Mesendoderm (in vitro differentiated cells): ENCODE measurements around the gene DIP2A.

Source experiments
- DNase-seq: peaks from one replicate; pipeline ENCODE4 v3.0.0; 2013
- H2AK5ac ChIP-seq: 2 replicates; pipeline ENCODE4 v1.6.1; 2013; ENCODE audit warnings: low read length, inconsistent platforms
- H2BK120ac ChIP-seq: 2 replicates; pipeline ENCODE4 v1.6.1; 2013; ENCODE audit warnings: low read depth, mild to moderate bottlenecking, low read length, moderate library complexity, mixed read lengths
- H2BK15ac ChIP-seq: replicated peaks from 2 replicates; pipeline ENCODE4 v1.6.1; 2013; ENCODE audit warnings: low read depth, mild to moderate bottlenecking, moderate library complexity
- H2BK5ac ChIP-seq: 2 replicates; pipeline ENCODE4 v1.6.1; 2013; ENCODE audit warnings: low read length, inconsistent platforms
- H3K18ac ChIP-seq: 2 replicates; pipeline ENCODE4 v1.6.1; 2013; ENCODE audit warnings: mild to moderate bottlenecking, low read length, mixed read lengths
- H3K23ac ChIP-seq: one replicate; pipeline ENCODE4 v1.6.1; 2013; ENCODE audit warnings: low read length
- H3K27ac ChIP-seq: 2 replicates; pipeline ENCODE4 v1.5.1; 2013; ENCODE audit warnings: low read depth, mild to moderate bottlenecking, inconsistent platforms, low read length, moderate library complexity
- H3K27me3 ChIP-seq: 2 replicates; pipeline ENCODE4 v1.6.1; 2013; ENCODE audit warnings: low read length, control low read depth, mild to moderate bottlenecking, inconsistent platforms; ENCODE audit not compliant: insufficient read depth, poor library complexity
- H3K36me3 ChIP-seq: 2 replicates; pipeline ENCODE4 v1.6.1; 2013; ENCODE audit warnings: low read length, inconsistent platforms; ENCODE audit not compliant: control insufficient read depth, insufficient read depth
- H3K4ac ChIP-seq: one replicate; pipeline ENCODE4 v1.6.1; 2013; ENCODE audit warnings: low read depth, mild to moderate bottlenecking, low read length, moderate library complexity
- H3K4me1 ChIP-seq: 2 replicates; pipeline ENCODE4 v1.6.1; 2013; ENCODE audit warnings: low read depth, low read length, inconsistent platforms; ENCODE audit not compliant: control insufficient read depth
- H3K4me2 ChIP-seq: 2 replicates; pipeline ENCODE4 v1.6.1; 2013; ENCODE audit warnings: low read length
- H3K4me3 ChIP-seq: 2 replicates; pipeline ENCODE4 v1.5.1; 2013; ENCODE audit warnings: mild to moderate bottlenecking, low read length
- H3K56ac ChIP-seq: one replicate; pipeline ENCODE4 v1.6.1; 2013; ENCODE audit warnings: low read length
- H3K79me1 ChIP-seq: 2 replicates; pipeline ENCODE4 v1.6.1; 2013; ENCODE audit warnings: low read length, inconsistent platforms
- H3K79me2 ChIP-seq: 2 replicates; pipeline ENCODE4 v1.6.1; 2013; ENCODE audit warnings: mild to moderate bottlenecking, low read length; ENCODE audit not compliant: control insufficient read depth, insufficient read depth
- H3K9ac ChIP-seq: 2 replicates; pipeline ENCODE4 v1.6.1; 2013; ENCODE audit warnings: low read length, inconsistent platforms
- H4K5ac ChIP-seq: one replicate; pipeline ENCODE4 v1.6.1; 2013; ENCODE audit warnings: low read length
- H4K8ac ChIP-seq: one replicate; pipeline ENCODE4 v1.6.1; 2013; ENCODE audit warnings: low read depth, mild to moderate bottlenecking, control low read depth, low read length, moderate library complexity
- WGBS: extraction: QIAGEN DNeasy Blood & Tissue Kit; methylation state at CpG from one replicate; pipeline ENCODE4 v1.1.7; 2013; ENCODE audit warnings: low lambda C conversion rate, missing lambda C conversion rate; ENCODE audit not compliant: insufficient coverage; ENCODE audit errors: extremely low coverage; 5-methylcytosine and 5-hydroxymethylcytosine counted together

DIP2A gene

DNA sequence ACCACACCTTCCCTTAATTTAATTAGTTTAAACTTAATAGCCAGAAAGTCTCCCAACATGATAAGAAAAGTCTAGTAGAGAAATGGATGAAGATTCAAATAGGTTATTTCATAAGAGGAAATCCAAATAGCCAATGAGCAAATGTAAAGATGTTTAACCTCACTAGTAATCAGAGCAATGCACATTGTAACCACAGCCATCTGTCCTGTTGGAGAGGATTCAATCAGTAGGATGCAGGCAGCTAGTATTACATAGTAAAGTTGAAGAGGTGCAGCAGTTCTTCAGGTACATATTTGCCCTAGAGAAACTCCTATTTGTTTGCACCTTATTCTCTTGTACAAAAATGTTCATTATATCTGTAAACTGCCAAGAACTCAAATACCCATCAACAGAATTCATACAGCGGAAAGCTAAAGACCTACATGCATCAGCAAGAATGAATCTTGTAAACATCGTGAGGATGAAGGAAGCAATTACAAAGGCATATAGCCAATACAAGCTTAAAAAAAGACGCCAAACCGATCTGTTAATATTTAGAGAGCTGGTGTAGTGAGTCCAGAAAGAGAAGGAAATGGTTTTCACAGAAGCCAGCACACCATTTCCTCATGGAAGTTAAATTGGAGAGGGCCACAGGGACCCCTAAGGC lies 27.9 kb downstream of the DIP2A start:
- H3K23ac ChIP-seq, result no peak overlapping the region
- H3K4ac ChIP-seq, result no peak overlapping the region
- no peaks in the 10 kb centered on the region for H3K4me1 ChIP-seq
- no peak overlapping the region for H4K8ac ChIP-seq
- no peaks in the 10 kb centered on the region for H3K79me2 ChIP-seq
- H2AK5ac ChIP-seq, result no peak overlapping the region
- no peak overlapping the region for H2BK5ac ChIP-seq
- H2BK120ac ChIP-seq, result no peak overlapping the region
- H3K18ac ChIP-seq, result no peak overlapping the region
- no peak overlapping the region for H3K9ac ChIP-seq
- H3K4me2 ChIP-seq, result no peak overlapping the region
- H4K5ac ChIP-seq, result no peak overlapping the region
- no CpG with 5 or more reads among the region's 4 CpGs for WGBS
- no peak overlapping the region for H3K27ac ChIP-seq
- no peak overlapping the region for H3K4me3 ChIP-seq
- no peak for DNase-seq
- H3K79me1 ChIP-seq, result peaks cover 6% of the 10 kb centered on the region
- H2BK15ac ChIP-seq, result no peak overlapping the region
- no peaks in the 10 kb centered on the region for H3K36me3 ChIP-seq
- no peaks in the 10 kb centered on the region for H3K27me3 ChIP-seq
- H3K56ac ChIP-seq, result no peak overlapping the region

DNA sequence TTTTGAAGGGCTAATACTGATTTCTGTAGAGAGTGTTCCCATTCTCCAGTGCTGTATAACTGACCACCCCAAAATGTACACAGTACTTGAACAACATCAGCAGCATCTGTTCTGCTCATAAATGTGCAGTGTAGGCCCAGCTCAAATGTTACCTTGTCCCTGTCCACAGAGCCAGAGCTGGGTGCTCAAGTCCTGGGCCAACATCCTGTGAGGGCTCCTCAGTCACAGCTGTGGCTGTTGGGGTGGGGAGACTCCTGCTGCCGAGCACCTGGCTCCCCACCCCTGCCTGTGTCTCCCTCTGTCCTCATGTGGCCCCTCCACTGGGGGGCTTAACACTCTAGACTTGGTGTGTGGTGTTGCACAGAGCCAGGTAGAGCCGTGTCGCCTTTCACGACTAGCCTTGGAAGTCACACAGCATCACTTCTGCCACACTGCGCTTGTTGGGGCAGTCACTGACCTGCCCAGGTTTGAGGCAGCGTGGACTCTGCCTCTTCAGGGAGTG lies 30.5 kb downstream of the DIP2A start:
- no CpG with 5 or more reads among the region's 6 CpGs for WGBS
- no peaks in the 10 kb centered on the region for H3K36me3 ChIP-seq

DNA sequence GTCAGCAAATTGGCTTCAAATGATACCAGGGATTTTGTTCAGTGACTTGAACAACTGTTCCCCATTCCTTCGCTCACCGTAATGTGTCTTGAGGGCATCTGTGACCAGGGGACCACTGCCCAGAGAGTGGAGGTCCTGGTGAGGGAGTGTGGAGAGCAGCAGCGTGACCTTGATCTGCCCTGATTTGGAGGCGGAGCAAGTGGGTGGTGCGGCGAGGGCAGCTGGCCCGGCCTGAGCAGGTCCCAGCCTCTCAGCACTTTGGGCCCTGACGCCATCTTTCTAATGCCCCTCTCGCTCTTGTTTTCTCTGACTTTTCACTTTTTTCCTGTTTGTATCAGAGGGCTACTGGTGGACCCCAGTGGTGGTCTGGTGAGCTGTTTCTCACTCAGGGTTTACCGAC lies 31.1 kb downstream of the DIP2A start:
- H3K4me3 ChIP-seq, result no peak overlapping the region
- H3K4me1 ChIP-seq, result no peaks in the 10 kb centered on the region
- H3K79me1 ChIP-seq, result peaks cover 4% of the 10 kb centered on the region
- H2AK5ac ChIP-seq, result no peak overlapping the region
- H2BK120ac ChIP-seq, result no peak overlapping the region
- H3K4ac ChIP-seq, result no peak overlapping the region
- H2BK5ac ChIP-seq, result no peak overlapping the region
- no peak overlapping the region for H2BK15ac ChIP-seq
- no peak overlapping the region for H3K4me2 ChIP-seq
- H3K56ac ChIP-seq, result no peak overlapping the region
- H3K79me2 ChIP-seq, result no peaks in the 10 kb centered on the region
- no CpG with 5 or more reads among the region's 10 CpGs for WGBS
- DNase-seq, result no peak
- no peak overlapping the region for H3K9ac ChIP-seq
- no peak overlapping the region for H3K18ac ChIP-seq
- no peaks in the 10 kb centered on the region for H3K27me3 ChIP-seq
- no peak overlapping the region for H3K27ac ChIP-seq
- no peak overlapping the region for H4K5ac ChIP-seq
- H3K36me3 ChIP-seq, result no peaks in the 10 kb centered on the region
- H4K8ac ChIP-seq, result no peak overlapping the region
- no peak overlapping the region for H3K23ac ChIP-seq

More for the DNA sequence above, 30.5 kb downstream of the DIP2A start:
- H3K27me3 ChIP-seq, result no peaks in the 10 kb centered on the region
- no peaks in the 10 kb centered on the region for H3K4me1 ChIP-seq
- no peak overlapping the region for H3K4me3 ChIP-seq
- H4K5ac ChIP-seq, result no peak overlapping the region
- no peak overlapping the region for H3K4ac ChIP-seq
- H3K56ac ChIP-seq, result no peak overlapping the region
- H4K8ac ChIP-seq, result no peak overlapping the region
- no peak overlapping the region for H3K23ac ChIP-seq
- H2BK15ac ChIP-seq, result no peak overlapping the region
- DNase-seq, result no peak
- H3K27ac ChIP-seq, result no peak overlapping the region
- peaks cover 4% of the 10 kb centered on the region for H3K79me1 ChIP-seq
- H3K4me2 ChIP-seq, result no peak overlapping the region
- H2BK120ac ChIP-seq, result no peak overlapping the region
- no peaks in the 10 kb centered on the region for H3K79me2 ChIP-seq
- no peak overlapping the region for H3K18ac ChIP-seq
- H2AK5ac ChIP-seq, result no peak overlapping the region
- H3K9ac ChIP-seq, result no peak overlapping the region
- H2BK5ac ChIP-seq, result no peak overlapping the region

DNA sequence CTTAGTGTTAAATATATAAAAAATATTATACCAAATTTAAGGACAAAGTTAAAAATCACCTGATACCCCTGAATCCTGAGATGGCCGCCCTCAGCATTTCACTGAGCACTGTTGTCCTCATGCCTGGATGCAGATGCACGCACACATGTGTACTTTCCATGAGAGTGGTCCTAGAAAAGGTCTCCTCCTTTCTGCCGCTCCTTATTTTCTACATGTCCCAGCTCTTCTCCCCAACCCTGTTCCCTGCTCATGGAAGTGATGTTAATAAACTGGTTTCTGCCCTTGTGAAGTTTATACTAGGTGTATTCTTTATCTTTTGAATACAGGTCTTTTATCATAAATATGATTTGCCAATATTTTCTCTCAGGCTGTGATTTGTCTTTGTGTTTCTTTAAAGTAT lies 32.9 kb downstream of the DIP2A start:
- Histone ChIP-seq H3K4me2 (no peak overlapping the region), H3K79me2 (no peaks in the 10 kb centered on the region), H3K9ac (no peak overlapping the region), H3K4ac (no peak overlapping the region), H2BK120ac (no peak overlapping the region), H3K4me1 (no peaks in the 10 kb centered on the region), H2BK5ac (no peak overlapping the region), H4K8ac (no peak overlapping the region), H3K18ac (no peak overlapping the region), H4K5ac (no peak overlapping the region), H3K23ac (no peak overlapping the region), H3K56ac (no peak overlapping the region), H2BK15ac (no peak overlapping the region), H2AK5ac (no peak overlapping the region), H3K79me1 (peaks cover 4% of the 10 kb centered on the region), H3K4me3 (no peak overlapping the region), H3K27ac (no peak overlapping the region), H3K36me3 (no peaks in the 10 kb centered on the region), H3K27me3 (no peaks in the 10 kb centered on the region)
- DNase-seq, result no peak
- no CpG with 5 or more reads among the region's 3 CpGs for WGBS

DNA sequence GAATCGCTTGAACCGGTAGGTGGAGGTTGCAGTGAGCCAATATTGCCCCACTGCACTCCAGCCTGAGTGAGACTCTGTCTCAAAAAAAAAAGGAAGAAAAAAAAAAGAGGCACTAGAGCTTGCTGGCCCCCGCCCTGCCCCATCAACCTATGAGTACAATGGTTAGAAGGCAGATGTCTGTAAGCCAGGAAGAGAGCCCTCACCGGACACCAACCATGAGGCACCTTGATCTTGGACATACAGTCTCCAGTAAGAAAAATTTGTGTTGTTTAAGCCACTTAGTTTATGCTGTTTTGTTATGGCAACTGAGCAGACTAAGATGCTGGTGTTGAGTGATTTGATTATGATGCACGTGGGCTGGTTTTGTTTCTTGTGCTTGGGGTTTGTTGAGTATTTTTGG lies 34.2 kb downstream of the DIP2A start:
- WGBS, result no CpG with 5 or more reads among the region's 5 CpGs
- no peak overlapping the region for H3K23ac ChIP-seq

DNA sequence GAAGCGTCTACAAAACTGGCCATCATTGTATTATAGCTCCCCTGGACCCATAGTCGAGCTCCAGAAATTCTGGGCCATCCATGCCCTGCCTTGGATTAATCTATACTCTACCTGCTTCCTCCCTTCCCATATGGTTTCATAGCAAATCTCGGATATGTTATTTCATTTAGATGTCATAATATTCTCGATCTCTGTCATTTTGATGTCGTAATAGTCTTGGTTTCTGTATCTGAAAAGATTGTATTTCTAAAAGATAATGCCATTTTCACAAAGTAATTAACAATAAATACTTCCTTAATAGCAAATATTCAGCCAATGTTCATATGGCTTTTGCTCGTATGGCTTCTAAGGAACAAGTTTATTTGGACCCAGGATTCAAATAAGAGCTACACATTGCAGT lies 35.1 kb downstream of the DIP2A start:
- no CpG with 5 or more reads among the region's 6 CpGs for WGBS
- no peak overlapping the region for H3K27ac ChIP-seq
- H3K4me3 ChIP-seq, result no peak overlapping the region
- no peak overlapping the region for H3K4ac ChIP-seq
- H3K56ac ChIP-seq, result no peak overlapping the region
- H2BK120ac ChIP-seq, result no peak overlapping the region
- no peaks in the 10 kb centered on the region for H3K4me1 ChIP-seq
- H3K9ac ChIP-seq, result no peak overlapping the region
- H4K5ac ChIP-seq, result no peak overlapping the region
- no peak overlapping the region for H3K23ac ChIP-seq
- no peak overlapping the region for H2BK5ac ChIP-seq
- no peaks in the 10 kb centered on the region for H3K27me3 ChIP-seq
- no peaks in the 10 kb centered on the region for H3K36me3 ChIP-seq
- H3K18ac ChIP-seq, result no peak overlapping the region
- no peak overlapping the region for H2BK15ac ChIP-seq
- peaks cover 4% of the 10 kb centered on the region for H3K79me1 ChIP-seq
- no peak overlapping the region for H4K8ac ChIP-seq
- H3K4me2 ChIP-seq, result no peak overlapping the region
- no peaks in the 10 kb centered on the region for H3K79me2 ChIP-seq
- DNase-seq, result no peak
- no peak overlapping the region for H2AK5ac ChIP-seq

More for the DNA sequence above, 34.2 kb downstream of the DIP2A start:
- Histone ChIP-seq H3K27me3 (no peaks in the 10 kb centered on the region), H3K56ac (no peak overlapping the region), H3K18ac (no peak overlapping the region), H3K27ac (no peak overlapping the region), H2BK5ac (no peak overlapping the region), H3K79me2 (no peaks in the 10 kb centered on the region), H4K5ac (no peak overlapping the region), H3K79me1 (peaks cover 4% of the 10 kb centered on the region), H3K4me2 (no peak overlapping the region), H3K4ac (no peak overlapping the region), H3K36me3 (no peaks in the 10 kb centered on the region), H2AK5ac (no peak overlapping the region), H2BK15ac (no peak overlapping the region), H3K4me3 (no peak overlapping the region), H3K4me1 (no peaks in the 10 kb centered on the region), H2BK120ac (no peak overlapping the region), H3K9ac (no peak overlapping the region), H4K8ac (no peak overlapping the region)
- no peak for DNase-seq
